ENCODE results near the gene TCEAL9.
"Not testable (repeated sequence)": the region's sequence is repeated elsewhere in the genome, so short reads cannot be mapped to it uniquely, and the experiment has no call there.

Gene TCEAL9

GRCh38 chrX:103376118-103376978, 20.0 kb downstream of the TCEAL9 start, which contains the start of gene BEX3:
Gene BEX3, plus strand, starts transcription at chrX:103376538. Its CDS starts 984 bp downstream, at chrX:103377522.
- DNase-seq, result peak; percentile 62 to 83

GRCh38 chrX:103376979-103377324, 20.6 kb downstream of the TCEAL9 start:
- peak; percentile 52 to 62 for DNase-seq

DNA sequence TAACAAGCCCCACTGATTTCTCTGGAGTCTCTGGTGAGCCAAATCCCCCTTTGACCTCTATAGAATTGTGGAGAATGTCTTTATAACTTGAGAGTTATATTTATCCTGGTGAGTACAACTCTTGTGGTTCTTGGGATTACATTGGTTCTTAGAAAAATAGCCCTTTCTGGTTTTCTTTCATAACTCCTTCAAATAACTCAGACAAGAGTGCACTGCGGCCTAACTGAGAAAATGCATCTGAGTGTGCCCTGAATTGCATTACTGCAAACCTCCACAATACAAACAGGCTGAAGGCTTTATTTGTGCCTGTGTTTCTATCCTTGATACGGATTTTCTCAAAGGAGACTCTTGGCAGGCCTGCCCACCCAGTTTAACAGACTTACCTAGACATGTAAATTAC, 22.7 kb downstream of the TCEAL9 start:
- peak in 1 of 2 experiments; percentile 10 for DNase-seq

GRCh38 chrX:103382877-103383276, 26.6 kb downstream of the TCEAL9 start:
- no peak for DNase-seq

- DNase-seq, result no peak
Measured at GRCh38 chrX:103384672-103385071, 28.4 kb downstream of the TCEAL9 start.

DNA sequence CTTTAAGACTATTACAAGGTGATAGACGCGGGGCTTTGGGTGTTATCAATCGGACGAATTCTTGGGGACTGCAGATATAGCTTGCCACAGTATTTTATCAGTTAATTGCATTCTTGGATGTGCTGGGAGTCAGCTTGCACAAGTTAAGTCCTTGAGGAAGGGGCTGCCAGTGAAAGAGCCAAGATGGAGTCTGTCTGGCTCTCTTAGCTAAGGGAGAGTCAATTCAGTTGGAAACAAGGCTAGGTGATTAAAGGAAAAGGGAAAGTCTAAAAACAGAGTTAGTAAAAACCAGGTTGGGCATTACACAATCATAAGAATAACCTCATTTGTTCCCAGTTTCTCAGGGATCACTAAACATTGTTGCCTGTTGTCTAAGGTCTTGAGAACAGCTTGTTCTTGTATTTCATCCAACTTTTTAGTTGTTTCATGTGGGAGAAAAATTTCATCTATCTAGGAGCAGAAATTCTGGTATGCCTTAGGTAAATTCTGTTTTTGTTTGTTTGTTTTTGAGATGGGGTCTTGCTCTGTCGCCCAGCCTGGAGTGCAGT, 29.1 kb downstream of the TCEAL9 start:
- not testable (repeated sequence) for DNase-seq

GRCh38 chrX:103386332-103386731, 30.0 kb downstream of the TCEAL9 start:
- DNase-seq, result no peak

- no peak for DNase-seq
Measured at GRCh38 chrX:103393487-103393886, 37.2 kb downstream of the TCEAL9 start.

DNA sequence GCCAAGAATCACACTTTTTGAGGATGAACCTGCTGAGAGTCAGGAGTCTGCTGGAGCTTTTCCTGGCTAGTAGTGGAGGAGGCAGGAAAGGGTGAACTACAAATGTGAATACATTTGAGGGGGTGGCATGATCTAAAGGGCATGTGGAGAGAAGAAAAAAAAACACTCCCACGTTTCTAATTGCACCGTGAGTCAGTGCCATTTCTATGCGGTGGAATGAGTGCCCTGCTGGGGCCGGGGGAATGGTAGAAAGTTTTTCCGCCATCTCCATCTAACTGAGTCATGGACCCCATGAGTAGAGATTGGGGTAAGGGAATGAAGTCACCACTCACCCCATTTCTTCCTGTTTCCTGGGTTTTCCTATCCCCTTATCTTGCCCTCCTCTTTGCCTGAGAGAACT, 39.9 kb downstream of the TCEAL9 start:
- no peak for DNase-seq

DNA sequence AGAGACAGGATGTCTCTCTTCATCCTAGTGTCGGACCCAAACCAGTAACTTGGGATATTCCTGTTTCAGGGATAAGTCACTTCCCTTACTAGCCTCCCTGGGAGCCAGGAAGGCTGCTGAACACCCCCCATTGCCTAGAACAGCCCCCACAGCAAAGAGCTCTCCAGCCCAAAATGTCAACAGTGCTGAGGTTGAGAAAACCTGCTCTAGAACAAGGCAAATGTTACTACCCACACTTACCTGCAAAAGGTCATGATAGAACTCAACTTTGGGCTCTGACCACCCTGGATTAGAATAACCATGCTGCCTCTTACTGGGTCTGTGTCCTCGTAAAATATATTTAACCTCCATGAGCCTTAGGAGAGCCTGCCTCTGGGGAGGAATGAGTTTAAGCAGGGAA, 40.4 kb downstream of the TCEAL9 start:
- DNase-seq, result no peak

GRCh38 chrX:103397707-103398106, 41.4 kb downstream of the TCEAL9 start:
- DNase-seq, result no peak

DNA sequence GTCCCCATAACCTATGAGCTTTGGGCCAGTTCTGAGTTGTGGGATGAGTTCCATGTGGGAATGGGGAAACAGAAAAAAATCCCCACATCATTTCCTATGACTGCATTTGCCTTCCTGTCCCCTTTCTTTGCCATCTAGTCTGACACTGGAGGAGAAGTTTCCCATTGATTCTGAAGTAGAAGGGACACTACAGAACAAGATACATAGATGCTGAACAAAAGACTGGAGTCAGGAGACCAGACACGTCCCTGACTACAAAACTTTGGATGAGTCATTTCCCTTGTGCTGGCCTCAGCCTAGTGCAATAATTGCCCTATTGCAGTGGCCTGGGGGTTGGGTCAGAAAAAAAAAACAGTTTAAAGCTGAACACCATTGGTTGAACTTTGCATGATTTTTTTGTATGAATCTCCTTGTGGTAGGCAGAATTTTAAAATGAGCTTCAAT, 42.1 kb downstream of the TCEAL9 start:
- no peak for DNase-seq

DNA sequence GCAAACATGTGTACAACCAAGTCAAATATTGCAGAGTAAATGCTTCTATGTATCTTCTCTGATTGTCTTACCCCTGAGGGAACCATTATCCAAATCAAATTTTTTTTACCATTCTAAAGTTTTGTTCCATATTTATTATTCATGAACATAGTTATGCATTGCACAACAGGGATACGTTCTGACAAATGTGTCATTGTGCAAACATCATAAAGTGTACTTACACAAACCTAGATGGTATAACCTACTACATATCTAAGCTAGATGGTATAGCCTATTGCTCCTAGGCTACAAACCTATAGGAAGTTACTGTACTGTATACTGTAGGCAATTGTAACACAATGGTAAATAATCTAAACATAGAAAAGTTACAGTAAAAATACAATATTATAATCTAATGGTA, 43.4 kb downstream of the TCEAL9 start:
- DNase-seq, result no peak

- no peak for DNase-seq
Measured at GRCh38 chrX:103400931-103401330, 44.6 kb downstream of the TCEAL9 start.

DNA sequence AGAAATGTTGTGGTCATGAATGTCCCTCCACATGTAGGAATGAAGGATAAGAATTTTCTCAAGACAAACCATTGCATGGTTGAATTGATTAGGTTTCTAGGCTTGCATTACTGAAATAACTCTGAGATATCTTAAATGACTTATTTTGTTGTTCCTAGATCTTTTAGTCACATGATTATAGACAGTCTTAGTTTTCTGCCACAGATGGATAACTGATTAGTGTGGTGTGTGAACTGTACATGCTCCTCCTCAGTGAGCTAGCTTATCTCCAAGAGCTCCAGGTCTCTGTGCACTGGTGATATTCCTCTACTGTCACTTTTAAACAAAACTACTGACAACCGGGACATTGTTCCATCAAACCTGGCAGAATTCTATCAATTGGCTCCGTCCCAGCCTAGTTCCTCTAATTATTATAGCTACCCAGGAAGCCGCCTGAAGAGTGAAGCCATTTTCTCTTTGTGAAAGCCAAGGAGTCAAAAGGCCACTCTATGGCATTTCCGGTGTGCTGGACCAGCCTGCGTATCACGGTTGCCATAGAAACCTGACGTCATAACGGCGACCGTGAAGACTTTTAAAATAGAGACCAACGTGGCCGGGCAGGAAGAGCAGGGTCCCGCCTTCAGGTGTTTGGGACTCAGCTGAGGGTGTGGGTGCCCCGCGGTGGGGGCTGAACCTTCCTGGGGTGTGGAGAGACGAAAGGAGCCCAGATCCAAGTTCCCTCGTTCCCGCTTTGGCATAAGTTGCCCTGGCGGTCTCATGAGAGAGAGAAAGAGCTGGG, 48.1 kb downstream of the TCEAL9 start:
- DNase-seq, result peak; percentile 76 to 85

- no peak for DNase-seq
Measured at GRCh38 chrX:103405009-103405333, 48.7 kb downstream of the TCEAL9 start.

DNA sequence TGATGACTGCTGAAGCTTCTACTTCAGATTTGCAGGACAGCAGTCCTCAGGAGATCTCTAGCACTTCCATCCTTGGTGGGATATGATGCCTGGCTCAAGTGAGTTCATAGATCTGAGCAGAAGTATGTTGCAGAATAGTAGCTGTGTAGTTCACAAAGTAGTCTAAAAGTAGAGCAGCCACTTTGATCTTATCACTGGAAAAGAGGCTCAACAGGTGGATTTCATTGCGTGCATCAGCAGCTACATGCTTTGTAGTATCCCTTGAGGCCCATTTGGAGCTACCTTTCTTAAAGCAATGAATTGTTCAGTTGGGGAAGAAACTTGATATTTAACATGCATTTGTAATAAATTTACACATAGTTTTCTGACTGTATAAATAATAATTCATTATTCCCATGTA, 50.0 kb downstream of the TCEAL9 start:
- DNase-seq, result no peak

DNA sequence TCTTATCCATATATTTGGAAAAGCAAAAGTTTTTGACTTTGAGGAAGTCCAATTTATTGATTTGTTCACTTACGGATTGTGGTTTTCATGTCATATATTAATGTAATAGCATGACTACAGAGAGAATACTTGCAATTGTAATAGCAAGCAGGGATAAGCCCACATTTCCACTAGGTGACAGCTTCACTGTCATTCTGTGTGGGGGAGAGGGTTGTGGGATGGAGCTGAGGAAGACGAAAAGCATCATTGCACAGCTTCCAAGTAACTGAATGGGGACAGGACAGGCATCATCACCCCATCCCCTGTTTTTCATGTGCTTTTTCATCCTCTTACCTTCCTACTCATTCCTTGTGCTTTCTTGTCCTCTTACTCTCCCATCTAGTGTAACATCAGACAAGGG, 51.5 kb downstream of the TCEAL9 start:
- DNase-seq, result no peak

All from NCI-H524 (cell line).